Upper lobe of left lung (tissue), 4 donors: ENCODE measurements around the gene TMPRSS9.

Experiments used
- CTCF ChIP-seq, 6 experiments: fragments of 450-650 bp in 4 of 6; fragments of 200-600 bp in 2 of 6; sonication (generic) in 2 of 6; IDR thresholded peaks; one replicate each; pipeline ENCODE4 v1.5.1; 2016 to 2019; ENCODE audit warnings: antibody characterized with exemption in 6 of 6
- POLR2A ChIP-seq, 4 donors: fragments of 450-650 bp; IDR thresholded peaks; one replicate each; pipeline ENCODE4 v1.5.1; 2016 to 2017; ENCODE audit warnings: antibody characterized with exemption in 4 of 4, mild to moderate bottlenecking in 2 of 4
- POLR2AphosphoS5 ChIP-seq, 2 donors: sonication (generic); formaldehyde crosslinking; IDR thresholded peaks; one replicate each; pipeline ENCODE4 v1.5.1; 2017; ENCODE audit warnings: antibody characterized with exemption in 2 of 2

GRCh38 chr19:2389594-2389993 is 29.5 kb downstream of the TMPRSS9 start:
- TF ChIP-seq CTCF (IDR thresholded peaks at IDR 0.05) (no peak), POLR2AphosphoS5 (IDR thresholded peaks at IDR 0.05) (no peak), POLR2A (IDR thresholded peaks at IDR 0.05) (no peak)
